Measurements from ENCODE around the gene HSPA12B. TPM values are rescaled to one million over a fixed set of nuclear protein-coding genes. Genes with fewer than 3 reads are reported as not detected.

Gene HSPA12B
- total and polyA plus RNA-seq, 2 of the 8 experiments (the other 6 are each of a cell fraction or from before 2014, with no cell fraction given) = 2.2 to 4.3 TPM

GRCh38 chr20:3723284-3723683 lies 9.2 kb upstream of the HSPA12B start:
- CTCF ChIA-PET (ENCODE audit: partially characterized antibody) = interaction anchor here (0.9 to 2.8 kb wide), 4 partner anchors 11 to 30 kb away, joined by 3 to 10 read pairs (median 7); partner anchors contain the start of gene SIGLEC1
- no peak for DNase-seq (ENCODE audit: low read depth in 1 of 2, low spot score in 2 of 2)
- no peak for TF ChIP-seq EGR1 (IDR thresholded peaks at IDR 0.05; ENCODE audit: borderline replicate concordance, low read depth, low read length)
- TF ChIP-seq EZH2 (IDR thresholded peaks at IDR 0.05; ENCODE audit: low read depth, low read length, severe bottlenecking) = no peak
- TF ChIP-seq POLR2AphosphoS5 (IDR thresholded peaks at IDR 0.05; ENCODE audit: low read depth, low read length) = no peak
- TF ChIP-seq MAFK (IDR thresholded peaks at IDR 0.05; ENCODE audit: low read depth, low read length) = no peak
- no peak for TF ChIP-seq FOSL1 (IDR thresholded peaks at IDR 0.05; ENCODE audit: insufficient read depth, low read depth, low read length)
- no peak for TF ChIP-seq TAF1 (IDR thresholded peaks at IDR 0.05; ENCODE audit: low read depth, low read length)
- no peak for TF ChIP-seq KDM4A (IDR thresholded peaks at IDR 0.05; ENCODE audit: low read depth, low read length, severe bottlenecking)
- TF ChIP-seq SIX5 (IDR thresholded peaks at IDR 0.05; ENCODE audit: low read depth, low read length) = no peak
- TF ChIP-seq SP1 (IDR thresholded peaks at IDR 0.05; ENCODE audit: low read depth, low read length) = no peak
- TF ChIP-seq GABPA (IDR thresholded peaks at IDR 0.05; ENCODE audit: borderline replicate concordance, insufficient read depth, low read length) = no peak
- no peak for TF ChIP-seq CEBPB (IDR thresholded peaks at IDR 0.05; ENCODE audit: low read depth, low read length)
- no peak for TF ChIP-seq RBBP5 (IDR thresholded peaks at IDR 0.05; ENCODE audit: borderline replicate concordance, low read depth, low read length)

More at GRCh38 chr20:3723284-3723683, 9.2 kb upstream of the HSPA12B start:
- Histone ChIP-seq H3K18ac (ENCODE audit: extremely low read depth, low read length) (no peak overlapping the region), H4K5ac (ENCODE audit: insufficient read length, low read depth, low read length) (no peak overlapping the region), H2BK5ac (ENCODE audit: low read depth, low read length) (no peak overlapping the region), H3K4me1 (replicated peaks in 1 of 4; ENCODE audit: control insufficient read depth in 3 of 4, insufficient read depth in 4 of 4, low read length in 3 of 4) (no peaks in the 10 kb centered on the region), H3K4me3 (ENCODE audit: extremely low read depth in 1 of 4, insufficient read depth in 2 of 4, low read depth in 3 of 4, low read length in 4 of 4) (no peak overlapping the region), H3K14ac (ENCODE audit: insufficient read length) (no peak overlapping the region), H2BK20ac (ENCODE audit: low read length) (no peak overlapping the region), H3K4ac (replicated peaks; ENCODE audit: insufficient read length, low read depth, low read length) (no peak overlapping the region), H4K20me1 (replicated peaks in 1 of 2; ENCODE audit: control insufficient read depth in 1 of 2, insufficient read depth in 2 of 2, low read length in 2 of 2) (no peaks in the 10 kb centered on the region), H3K27ac (ENCODE audit: low read depth, low read length) (no peak overlapping the region), H3K79me2 (ENCODE audit: control insufficient read depth in 1 of 2, insufficient read depth in 2 of 2, low read length in 2 of 2) (no peaks in the 10 kb centered on the region), H3K9me3 (ENCODE audit: insufficient read depth in 2 of 2, low read depth in 1 of 2, low read length in 1 of 2) (no peaks in the 10 kb centered on the region), H2BK15ac (ENCODE audit: low read length) (no peak overlapping the region), H4K8ac (ENCODE audit: extremely low read depth, insufficient read depth, low read length) (no peak overlapping the region; the same call in 1 of the 2 replicates), H4K91ac (replicated peaks; ENCODE audit: insufficient read length, low read length) (no peak overlapping the region), H3K79me1 (ENCODE audit: low read depth, low read length) (no peaks in the 10 kb centered on the region), H2AFZ (ENCODE audit: low read length) (no peak overlapping the region), H2AK5ac (ENCODE audit: low read depth, low read length) (no peak overlapping the region), H2BK120ac (replicated peaks; ENCODE audit: low read depth, low read length) (no peak overlapping the region), H3K27me3 (replicated peaks in 1 of 4; ENCODE audit: control insufficient read depth in 3 of 4, extremely low read depth in 1 of 4, insufficient read depth in 3 of 4, low read length in 3 of 4) (peaks cover 0 to 3% (median 0%) of the 10 kb centered on the region in 4 experiments; a peak in 2 of 7 replicates), H3K56ac (replicated peaks; ENCODE audit: insufficient read length, low read depth, low read length) (no peak overlapping the region), H2BK12ac (ENCODE audit: low read depth, low read length) (no peak overlapping the region), H3K36me3 (ENCODE audit: control insufficient read depth in 2 of 4, insufficient read depth in 4 of 4, low read length in 3 of 4) (no peaks in the 10 kb centered on the region), H3K23me2 (ENCODE audit: low read depth, low read length) (no peaks in the 10 kb centered on the region), H3K4me2 (ENCODE audit: insufficient read depth in 1 of 2, low read depth in 2 of 2, low read length in 2 of 2) (no peak overlapping the region), H3K23ac (ENCODE audit: insufficient read length) (no peak overlapping the region), H3K9ac (replicated peaks in 1 of 4; ENCODE audit: extremely low read depth in 1 of 4, low read depth in 3 of 4, low read length in 3 of 4) (no peak overlapping the region)
- FAIRE-seq = no peak
- POLR2A ChIA-PET (ENCODE audit: partially characterized antibody) = interaction anchor here (1.4 kb wide), 1 partner anchor 24 kb away, joined by 4 read pairs; no protein-coding TSS in a partner anchor
- 79% methylated on average over 6 of the region's 8 CpGs; no CpG with 5 or more reads in 1 of the 2 experiments for WGBS, 2 experiments (ENCODE audit: extremely low coverage in 1 of 2, insufficient coverage in 1 of 2, insufficient read length in 1 of 2, insufficient replicate concordance in 2 of 2, low coverage in 1 of 2, low lambda C conversion rate in 2 of 2, missing lambda C conversion rate in 1 of 2)

Data from H1 (cell line).